ENCODE results near the gene GAPVD1.

The GAPVD1 gene

DNA sequence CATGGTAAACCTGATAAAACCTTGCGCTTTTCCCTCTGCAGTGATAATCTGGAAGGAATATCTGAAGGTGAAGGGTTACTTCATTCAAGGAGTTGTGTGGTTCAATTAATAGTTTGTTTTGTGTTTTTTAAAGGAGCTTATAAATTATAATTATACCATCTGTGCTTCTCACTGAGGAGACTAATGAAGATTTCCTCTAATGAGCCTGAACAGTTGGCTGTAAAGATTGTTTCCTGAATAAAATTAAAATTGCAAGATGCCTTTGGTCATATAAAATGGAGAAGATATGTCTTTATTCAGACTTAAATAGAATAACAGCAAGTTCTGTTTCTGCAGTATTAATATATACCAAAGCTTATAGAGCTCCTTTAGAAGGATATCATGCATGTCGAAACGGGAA, 59.9 kb downstream of the GAPVD1 start:
- Histone ChIP-seq H3K36me3 (ENCODE audit: insufficient read depth, insufficient read length, low read length) (peaks cover 37% of the 10 kb centered on the region), H3K9ac (ENCODE audit: insufficient read length, low read depth) (no peak overlapping the region), H3K9me3 (ENCODE audit: insufficient read depth, low read length) (no peaks in the 10 kb centered on the region), H3K27me3 (ENCODE audit: insufficient read depth, insufficient read length) (no peaks in the 10 kb centered on the region), H3K4me1 (ENCODE audit: insufficient read depth, insufficient read length) (no peaks in the 10 kb centered on the region), H3K4me3 (ENCODE audit: insufficient read length, low read depth) (no peak overlapping the region)
- TF ChIP-seq SUZ12 (IDR thresholded peaks at IDR 0.05; ENCODE audit: extremely low read depth, insufficient read depth, insufficient read length) (no peak), YY1 (IDR thresholded peaks at IDR 0.05; ENCODE audit: insufficient read depth, insufficient read length) (no peak), ZNF274 (IDR thresholded peaks at IDR 0.05; ENCODE audit: low read depth, low read length) (no peak)
- DNase-seq (ENCODE audit: low read depth, low spot score): no peak

DNA sequence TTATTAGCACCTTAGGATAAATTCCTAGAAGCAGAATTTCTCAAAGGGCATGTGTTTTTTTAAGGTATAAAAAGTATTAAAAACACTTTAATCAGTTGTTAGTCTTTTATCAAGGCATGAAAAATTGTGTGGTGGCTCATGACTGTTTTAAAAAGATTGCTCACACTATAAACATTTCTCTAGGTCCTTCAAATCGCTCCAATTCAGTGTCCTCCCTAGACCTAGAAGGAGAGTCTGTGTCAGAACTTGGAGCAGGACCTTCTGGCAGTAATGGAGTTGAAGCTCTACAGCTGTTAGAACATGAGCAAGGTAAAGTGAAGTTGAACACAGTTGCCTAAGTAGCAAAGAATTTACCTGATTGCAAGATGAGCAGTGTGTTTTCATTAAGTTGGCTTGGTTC, 62.0 kb downstream of the GAPVD1 start:
- Histone ChIP-seq H3K27me3 (ENCODE audit: insufficient read depth, insufficient read length) (no peaks in the 10 kb centered on the region), H3K9ac (ENCODE audit: insufficient read length, low read depth) (no peak overlapping the region), H3K4me3 (ENCODE audit: insufficient read length, low read depth) (no peak overlapping the region), H3K4me1 (ENCODE audit: insufficient read depth, insufficient read length) (no peaks in the 10 kb centered on the region), H3K9me3 (ENCODE audit: insufficient read depth, low read length) (no peaks in the 10 kb centered on the region), H3K36me3 (ENCODE audit: insufficient read depth, insufficient read length, low read length) (peaks cover 39% of the 10 kb centered on the region)
- TF ChIP-seq YY1 (IDR thresholded peaks at IDR 0.05; ENCODE audit: insufficient read depth, insufficient read length) (no peak), ZNF274 (IDR thresholded peaks at IDR 0.05; ENCODE audit: low read depth, low read length) (no peak)
- DNase-seq (ENCODE audit: low read depth, low spot score): no peak

DNA sequence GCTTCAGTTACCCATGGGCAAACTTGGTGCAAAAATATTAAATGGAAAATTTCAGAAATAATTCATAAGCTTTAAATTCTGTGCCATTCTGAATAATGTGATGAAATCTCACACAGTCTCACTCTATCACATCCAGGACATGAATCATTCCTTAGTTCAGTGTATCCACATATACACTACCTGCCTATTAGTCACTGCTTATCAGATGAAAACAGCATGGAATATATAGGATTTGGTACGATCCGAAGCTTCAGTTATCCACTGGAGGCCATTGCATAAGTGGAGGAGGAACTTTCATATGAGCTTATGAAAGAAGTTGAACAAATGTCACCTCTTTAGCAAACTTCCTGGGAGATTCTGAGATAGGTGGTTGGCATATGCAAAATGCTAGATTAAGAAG, 64.2 kb downstream of the GAPVD1 start:
- no peak for DNase-seq (ENCODE audit: low read depth, low spot score)
- Histone ChIP-seq H3K9me3 (ENCODE audit: insufficient read depth, low read length) (no peaks in the 10 kb centered on the region), H3K4me3 (ENCODE audit: insufficient read length, low read depth) (no peak overlapping the region), H3K36me3 (ENCODE audit: insufficient read depth, insufficient read length, low read length) (peaks cover 47% of the 10 kb centered on the region), H3K27me3 (ENCODE audit: insufficient read depth, insufficient read length) (no peaks in the 10 kb centered on the region), H3K9ac (ENCODE audit: insufficient read length, low read depth) (no peak overlapping the region), H3K4me1 (ENCODE audit: insufficient read depth, insufficient read length) (no peaks in the 10 kb centered on the region)
- no peak for TF ChIP-seq YY1 (IDR thresholded peaks at IDR 0.05; ENCODE audit: insufficient read depth, insufficient read length)
- no peak for TF ChIP-seq SUZ12 (IDR thresholded peaks at IDR 0.05; ENCODE audit: extremely low read depth, insufficient read depth, insufficient read length)
- TF ChIP-seq ZNF274 (IDR thresholded peaks at IDR 0.05; ENCODE audit: low read depth, low read length): no peak

DNA sequence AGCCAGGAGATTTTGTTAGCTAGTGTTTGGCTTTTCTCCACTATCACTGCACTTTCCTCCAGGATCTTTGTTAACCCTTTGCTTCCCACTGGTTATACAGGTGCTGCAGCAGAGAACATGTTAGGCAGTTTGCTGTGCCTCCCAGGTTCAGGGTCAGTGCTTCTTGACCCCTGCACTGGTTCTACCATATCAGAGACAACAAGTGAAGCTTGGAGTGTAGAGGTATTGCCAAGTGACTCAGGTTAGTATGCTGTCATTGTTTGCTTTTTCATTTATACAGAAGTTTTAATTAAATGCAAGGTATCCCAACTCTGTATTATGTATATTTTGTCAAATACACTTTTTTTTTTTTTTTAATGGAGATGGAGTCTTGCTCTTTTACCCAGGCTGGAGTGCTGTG, 68.4 kb downstream of the GAPVD1 start:
- no peak for TF ChIP-seq ZNF274 (IDR thresholded peaks at IDR 0.05; ENCODE audit: low read depth, low read length)
- no peak for TF ChIP-seq YY1 (IDR thresholded peaks at IDR 0.05; ENCODE audit: insufficient read depth, insufficient read length)
- TF ChIP-seq SUZ12 (IDR thresholded peaks at IDR 0.05; ENCODE audit: extremely low read depth, insufficient read depth, insufficient read length): no peak
- Histone ChIP-seq H3K27me3 (ENCODE audit: insufficient read depth, insufficient read length) (no peaks in the 10 kb centered on the region), H3K9me3 (ENCODE audit: insufficient read depth, low read length) (no peaks in the 10 kb centered on the region), H3K4me1 (ENCODE audit: insufficient read depth, insufficient read length) (no peaks in the 10 kb centered on the region), H3K9ac (ENCODE audit: insufficient read length, low read depth) (no peak overlapping the region), H3K36me3 (ENCODE audit: insufficient read depth, insufficient read length, low read length) (peaks cover 61% of the 10 kb centered on the region), H3K4me3 (ENCODE audit: insufficient read length, low read depth) (no peak overlapping the region)
- DNase-seq (ENCODE audit: low read depth, low spot score): no peak

DNA sequence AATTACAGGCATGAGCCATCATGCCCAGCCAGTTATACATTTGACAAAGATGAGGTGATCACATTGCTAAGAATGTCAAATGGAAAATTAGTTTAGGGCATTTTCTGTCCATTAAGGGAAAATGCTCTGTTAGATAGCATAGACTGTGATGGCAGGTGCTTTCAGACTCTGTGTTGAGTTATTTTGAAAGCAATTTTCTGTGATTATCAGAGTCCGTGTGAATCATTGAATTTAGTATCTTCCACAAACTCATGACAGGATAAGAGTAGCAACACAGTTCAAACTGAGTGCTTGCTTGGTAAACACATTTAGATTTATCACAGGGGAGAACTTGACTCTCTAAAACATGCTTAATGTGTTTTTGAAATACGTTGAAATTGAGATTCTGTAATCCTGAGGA, 69.0 kb downstream of the GAPVD1 start:
- Histone ChIP-seq H3K27me3 (ENCODE audit: insufficient read depth, insufficient read length) (no peaks in the 10 kb centered on the region), H3K9me3 (ENCODE audit: insufficient read depth, low read length) (no peaks in the 10 kb centered on the region), H3K9ac (ENCODE audit: insufficient read length, low read depth) (no peak overlapping the region), H3K4me1 (ENCODE audit: insufficient read depth, insufficient read length) (no peaks in the 10 kb centered on the region), H3K4me3 (ENCODE audit: insufficient read length, low read depth) (no peak overlapping the region), H3K36me3 (ENCODE audit: insufficient read depth, insufficient read length, low read length) (peaks cover 63% of the 10 kb centered on the region)
- DNase-seq (ENCODE audit: low read depth, low spot score): no peak
- TF ChIP-seq YY1 (IDR thresholded peaks at IDR 0.05; ENCODE audit: insufficient read depth, insufficient read length) (no peak), ZNF274 (IDR thresholded peaks at IDR 0.05; ENCODE audit: low read depth, low read length) (no peak), SUZ12 (IDR thresholded peaks at IDR 0.05; ENCODE audit: extremely low read depth, insufficient read depth, insufficient read length) (no peak)

DNA sequence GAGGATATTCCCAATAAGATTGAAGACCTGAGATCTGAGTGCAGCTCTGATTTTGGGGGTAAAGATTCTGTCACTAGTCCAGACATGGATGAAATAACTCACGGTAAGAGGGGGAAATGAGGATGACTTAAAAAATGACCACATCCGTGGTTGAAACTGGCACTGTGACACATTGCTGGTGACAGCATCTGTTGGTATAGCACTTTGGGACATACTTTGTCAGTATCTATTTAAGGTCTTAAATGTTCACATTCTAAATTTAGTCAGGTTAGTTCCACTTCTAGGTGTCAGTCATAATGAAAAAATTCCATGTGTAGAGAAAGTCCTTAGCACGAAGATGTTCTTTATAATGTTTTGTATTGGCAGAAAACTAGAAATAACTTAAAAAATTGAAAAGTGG, 70.9 kb downstream of the GAPVD1 start:
- no peak overlapping the region for H3K9ac ChIP-seq (ENCODE audit: insufficient read length, low read depth)

DNA sequence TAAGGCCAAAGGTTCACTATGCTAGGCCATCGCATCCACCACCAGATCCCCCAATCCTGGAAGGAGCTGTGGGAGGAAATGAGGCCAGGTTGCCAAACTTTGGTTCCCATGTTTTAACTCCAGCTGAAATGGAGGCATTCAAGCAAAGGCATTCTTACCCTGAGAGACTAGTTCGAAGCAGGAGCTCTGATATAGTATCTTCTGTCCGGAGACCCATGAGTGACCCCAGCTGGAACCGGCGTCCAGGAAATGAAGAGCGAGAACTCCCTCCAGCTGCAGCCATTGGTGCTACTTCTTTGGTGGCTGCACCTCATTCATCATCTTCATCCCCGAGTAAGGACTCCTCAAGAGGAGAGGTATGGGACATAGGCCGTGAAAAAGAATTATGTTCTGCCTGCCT, 75.6 kb downstream of the GAPVD1 start:
- peaks cover 73% of the 10 kb centered on the region for H3K36me3 ChIP-seq (ENCODE audit: insufficient read depth, insufficient read length, low read length)
- DNase-seq (ENCODE audit: low read depth, low spot score): no peak
- H3K27me3 ChIP-seq (ENCODE audit: insufficient read depth, insufficient read length): no peaks in the 10 kb centered on the region
- no peak overlapping the region for H3K4me3 ChIP-seq (ENCODE audit: insufficient read length, low read depth)
- H3K4me1 ChIP-seq (ENCODE audit: insufficient read depth, insufficient read length): no peaks in the 10 kb centered on the region
- no peak overlapping the region for H3K9ac ChIP-seq (ENCODE audit: insufficient read length, low read depth)
- TF ChIP-seq ZNF274 (IDR thresholded peaks at IDR 0.05; ENCODE audit: low read depth, low read length) (no peak), YY1 (IDR thresholded peaks at IDR 0.05; ENCODE audit: insufficient read depth, insufficient read length) (no peak), SUZ12 (IDR thresholded peaks at IDR 0.05; ENCODE audit: extremely low read depth, insufficient read depth, insufficient read length) (no peak)
- H3K9me3 ChIP-seq (ENCODE audit: insufficient read depth, low read length): no peaks in the 10 kb centered on the region

More for the DNA sequence above, 70.9 kb downstream of the GAPVD1 start:
- Histone ChIP-seq H3K4me1 (ENCODE audit: insufficient read depth, insufficient read length) (no peaks in the 10 kb centered on the region), H3K36me3 (ENCODE audit: insufficient read depth, insufficient read length, low read length) (peaks cover 62% of the 10 kb centered on the region), H3K4me3 (ENCODE audit: insufficient read length, low read depth) (no peak overlapping the region), H3K9me3 (ENCODE audit: insufficient read depth, low read length) (no peaks in the 10 kb centered on the region), H3K27me3 (ENCODE audit: insufficient read depth, insufficient read length) (no peaks in the 10 kb centered on the region)
- no peak for DNase-seq (ENCODE audit: low read depth, low spot score)
- TF ChIP-seq YY1 (IDR thresholded peaks at IDR 0.05; ENCODE audit: insufficient read depth, insufficient read length) (no peak), SUZ12 (IDR thresholded peaks at IDR 0.05; ENCODE audit: extremely low read depth, insufficient read depth, insufficient read length) (no peak), ZNF274 (IDR thresholded peaks at IDR 0.05; ENCODE audit: low read depth, low read length) (no peak)

DNA sequence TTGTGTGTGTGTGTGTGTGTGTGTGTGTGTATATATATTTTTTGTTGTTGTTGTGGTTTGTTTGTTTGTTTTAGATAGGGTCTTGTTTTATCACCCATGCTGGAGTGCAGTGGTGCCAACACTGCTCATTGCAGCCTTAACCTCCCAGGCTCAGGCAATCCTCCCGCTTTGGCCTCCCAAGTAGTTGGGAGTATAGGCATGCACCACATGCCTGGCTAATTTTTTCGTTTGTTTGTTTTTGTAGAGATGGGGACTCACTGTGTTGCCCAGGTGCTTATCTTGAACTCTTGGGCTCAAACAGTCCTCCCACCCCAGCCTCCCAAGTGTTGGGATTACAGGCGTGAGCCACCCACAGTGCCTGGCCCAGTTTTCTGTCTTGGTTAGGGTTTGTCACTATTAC, 77.3 kb downstream of the GAPVD1 start:
- Histone ChIP-seq H3K27me3 (ENCODE audit: insufficient read depth, insufficient read length) (no peaks in the 10 kb centered on the region), H3K36me3 (ENCODE audit: insufficient read depth, insufficient read length, low read length) (peaks cover 59% of the 10 kb centered on the region), H3K4me1 (ENCODE audit: insufficient read depth, insufficient read length) (no peaks in the 10 kb centered on the region), H3K9me3 (ENCODE audit: insufficient read depth, low read length) (no peaks in the 10 kb centered on the region), H3K4me3 (ENCODE audit: insufficient read length, low read depth) (no peak overlapping the region), H3K9ac (ENCODE audit: insufficient read length, low read depth) (no peak overlapping the region)
- no peak for TF ChIP-seq YY1 (IDR thresholded peaks at IDR 0.05; ENCODE audit: insufficient read depth, insufficient read length)
- TF ChIP-seq ZNF274 (IDR thresholded peaks at IDR 0.05; ENCODE audit: low read depth, low read length): no peak
- no peak for TF ChIP-seq SUZ12 (IDR thresholded peaks at IDR 0.05; ENCODE audit: extremely low read depth, insufficient read depth, insufficient read length)
- DNase-seq (ENCODE audit: low read depth, low spot score): no peak

All from NT2/D1 (cell line).